Stimulated activated CD8-positive, alpha-beta memory T cell treated with anti-CD3 and anti-CD28 coated beads, Interleukin-12 subunit alpha, Interleukin-12 subunit beta, amount 100 ng/mL, for 4 hours (primary cell): ENCODE data around the gene PPP1R14C.
"Not testable (repeated sequence)": the region's sequence is repeated elsewhere in the genome, so short reads cannot be mapped to it uniquely, and the experiment has no call there.

Experiments
- DNase-seq: peaks from one replicate; pipeline ENCODE4 v3.0.0-alpha.2; 2020; ENCODE audit warnings: low read depth

The PPP1R14C gene

GRCh38 chr6:150220634-150221551 lies 78.0 kb downstream of the PPP1R14C start:
- no peak for DNase-seq

DNA sequence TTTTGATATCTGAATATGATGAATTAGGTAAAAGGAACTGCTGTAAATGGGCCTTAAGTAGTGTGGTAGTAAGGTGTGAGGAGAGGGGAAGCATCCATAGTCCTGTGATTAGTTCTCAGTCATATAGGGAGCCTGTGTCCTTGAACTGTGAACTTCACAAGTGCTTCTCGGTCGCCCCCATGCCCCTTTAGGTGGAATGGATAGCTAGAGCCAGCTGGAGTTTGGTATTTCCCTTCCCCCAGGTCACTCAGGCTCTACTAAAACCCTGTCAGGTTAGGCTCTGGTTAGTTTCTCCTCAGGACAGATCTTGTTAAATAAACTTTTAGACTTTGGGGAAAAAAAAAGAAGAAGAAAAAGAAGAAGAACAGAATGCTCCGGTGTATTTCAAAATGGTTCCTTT lies 82.0 kb downstream of the PPP1R14C start:
- DNase-seq = no peak

GRCh38 chr6:150227281-150227680 lies 84.4 kb downstream of the PPP1R14C start:
- DNase-seq = no peak

DNA sequence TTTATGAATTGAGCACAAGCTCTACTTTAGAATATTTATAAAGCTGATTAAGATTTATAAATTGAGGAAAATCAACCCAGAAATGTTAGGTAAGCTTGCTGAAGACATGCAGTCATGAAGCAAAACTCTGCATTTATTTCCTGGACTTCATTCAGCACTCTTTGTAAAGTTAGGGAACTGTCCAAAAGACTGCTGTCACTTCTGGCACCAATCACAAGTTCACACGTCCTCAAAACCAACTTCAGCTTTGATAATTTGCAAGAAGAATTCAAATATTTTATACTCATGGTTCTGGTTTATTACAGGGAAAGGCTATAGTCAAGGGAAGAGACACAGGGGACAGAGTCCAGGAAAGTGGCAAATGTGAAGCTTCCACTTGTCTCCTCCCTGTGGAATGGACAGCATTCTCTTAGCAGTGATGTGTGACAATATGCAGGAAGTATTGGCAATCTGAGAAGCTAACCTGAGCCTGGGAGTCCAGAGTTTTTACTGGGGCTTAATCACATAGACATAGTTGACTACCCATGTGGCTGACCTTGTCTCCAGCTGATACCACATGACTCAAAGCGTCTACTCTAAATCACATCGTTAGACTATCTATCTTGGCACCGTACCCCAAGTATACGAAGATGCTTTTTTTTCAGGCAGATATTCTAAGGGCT lies 85.4 kb downstream of the PPP1R14C start:
- DNase-seq = no peak

GRCh38 chr6:150229436-150230163 lies 86.8 kb downstream of the PPP1R14C start:
- no peak for DNase-seq

- no peak for DNase-seq
Observed at GRCh38 chr6:150230164-150230561, 87.3 kb downstream of the PPP1R14C start.

DNA sequence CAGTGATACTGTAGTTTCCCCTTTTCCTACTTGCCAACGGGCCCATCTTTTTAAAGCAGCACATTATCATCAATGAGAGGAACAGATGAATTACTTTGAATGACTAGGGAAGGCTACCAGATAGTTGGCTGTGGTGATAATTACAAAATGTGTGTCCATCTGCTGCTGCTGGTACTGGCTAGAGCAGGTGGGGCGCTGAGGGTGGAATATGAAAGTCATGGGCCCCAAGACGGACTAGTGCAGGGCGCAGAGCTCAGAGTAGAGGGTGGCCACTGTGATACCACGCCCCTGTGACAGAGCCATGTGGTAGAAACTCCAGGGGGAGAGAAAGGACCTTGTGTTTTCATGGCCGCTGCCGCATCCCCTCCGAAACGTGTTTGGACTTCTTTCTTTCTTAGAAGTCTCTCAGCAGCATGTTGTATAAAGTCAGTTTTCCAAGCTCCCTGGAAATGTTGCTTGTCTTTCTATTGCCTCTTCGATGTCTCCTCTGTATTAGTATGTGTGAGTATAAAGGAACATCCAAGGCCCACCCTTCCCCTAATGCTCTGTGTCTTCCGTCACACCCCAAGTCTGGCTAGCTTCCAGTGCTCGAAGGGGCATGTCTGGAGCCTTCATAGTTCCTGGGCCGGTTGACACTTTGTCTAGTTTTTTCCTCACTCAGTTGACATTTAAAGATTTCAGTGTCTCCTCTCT lies 88.1 kb downstream of the PPP1R14C start:
- no peak for DNase-seq

- DNase-seq = no peak
Observed at GRCh38 chr6:150231525-150231850, 88.6 kb downstream of the PPP1R14C start.

GRCh38 chr6:150233843-150234269 lies 91.0 kb downstream of the PPP1R14C start:
- DNase-seq = no peak

DNA sequence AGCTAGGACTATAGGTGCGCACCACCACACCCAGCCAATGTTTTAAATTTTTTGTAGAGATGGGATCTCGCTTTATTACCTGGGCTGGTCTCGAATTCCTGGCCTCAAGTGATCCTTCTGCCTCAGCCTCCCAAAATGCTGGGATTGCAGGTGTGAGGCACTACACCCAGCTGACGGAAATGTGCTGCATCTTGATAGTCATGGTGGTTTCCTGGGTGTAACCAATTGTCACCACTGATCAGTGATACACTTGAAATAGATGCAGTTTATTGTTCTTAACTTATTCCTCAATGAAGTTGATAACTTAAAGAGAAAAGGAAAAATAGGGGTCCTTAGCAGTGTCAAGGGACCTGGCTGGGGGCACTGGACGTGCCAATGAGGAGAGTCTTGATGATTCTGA lies 92.4 kb downstream of the PPP1R14C start:
- DNase-seq = no peak

- DNase-seq = no peak
Observed at GRCh38 chr6:150236114-150236513, 93.3 kb downstream of the PPP1R14C start.

- DNase-seq = no peak
Observed at GRCh38 chr6:150236544-150236943, 93.7 kb downstream of the PPP1R14C start.

GRCh38 chr6:150237626-150238025 lies 94.8 kb downstream of the PPP1R14C start:
- DNase-seq = no peak

DNA sequence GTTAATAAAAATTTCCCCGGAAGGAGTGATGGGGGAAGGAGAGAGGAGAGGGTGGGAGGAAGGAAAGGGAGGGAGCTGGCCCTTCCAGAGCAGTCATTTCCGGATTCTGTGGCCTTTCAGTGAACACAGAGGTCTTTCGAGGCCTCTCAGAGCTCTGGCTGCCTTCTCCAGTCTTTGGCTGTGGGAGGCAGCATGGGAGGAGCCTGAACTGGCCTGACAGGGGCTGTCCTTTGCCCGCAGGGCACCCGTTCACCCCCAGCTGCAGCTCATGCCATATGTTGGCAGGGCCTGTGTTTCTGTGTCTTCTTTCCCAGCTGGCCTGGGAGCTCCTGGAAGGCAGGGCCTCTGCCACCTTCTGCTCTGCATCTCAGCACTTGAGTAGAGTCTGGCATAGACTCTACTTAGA lies 95.5 kb downstream of the PPP1R14C start:
- no peak for DNase-seq

DNA sequence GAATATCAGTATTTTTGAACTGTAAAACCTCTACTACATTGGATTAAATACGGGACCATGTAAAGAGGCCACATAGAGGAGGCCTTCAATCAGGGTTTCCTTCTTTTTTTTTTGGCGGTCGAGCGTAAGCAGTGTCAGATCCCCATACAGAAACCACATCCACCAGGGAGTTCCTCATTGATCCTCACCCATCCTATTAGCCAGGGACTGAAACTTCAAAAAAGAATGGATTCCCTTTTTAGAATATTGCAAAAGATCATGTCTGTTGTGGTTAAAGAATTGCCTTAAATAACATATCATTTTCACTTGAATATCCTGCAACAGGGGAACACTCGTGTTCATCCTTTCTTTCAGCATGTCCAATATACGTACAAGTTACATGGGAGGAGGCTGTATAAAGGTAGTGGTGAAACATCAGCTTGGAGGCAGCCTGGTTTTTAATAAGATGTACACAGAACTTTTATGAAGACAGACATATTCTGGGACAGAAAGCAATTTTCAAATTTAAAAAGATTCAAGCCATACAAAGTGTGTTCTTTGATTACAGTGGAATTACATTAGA lies 96.1 kb downstream of the PPP1R14C start:
- DNase-seq = no peak

- not testable (repeated sequence) for DNase-seq
Observed at GRCh38 chr6:150241756-150242155, 98.9 kb downstream of the PPP1R14C start.

- no peak for DNase-seq
Observed at GRCh38 chr6:150243620-150244314, 100.9 kb downstream of the PPP1R14C start.

- no peak for DNase-seq
Observed at GRCh38 chr6:150245148-150245935, 102.5 kb downstream of the PPP1R14C start.

DNA sequence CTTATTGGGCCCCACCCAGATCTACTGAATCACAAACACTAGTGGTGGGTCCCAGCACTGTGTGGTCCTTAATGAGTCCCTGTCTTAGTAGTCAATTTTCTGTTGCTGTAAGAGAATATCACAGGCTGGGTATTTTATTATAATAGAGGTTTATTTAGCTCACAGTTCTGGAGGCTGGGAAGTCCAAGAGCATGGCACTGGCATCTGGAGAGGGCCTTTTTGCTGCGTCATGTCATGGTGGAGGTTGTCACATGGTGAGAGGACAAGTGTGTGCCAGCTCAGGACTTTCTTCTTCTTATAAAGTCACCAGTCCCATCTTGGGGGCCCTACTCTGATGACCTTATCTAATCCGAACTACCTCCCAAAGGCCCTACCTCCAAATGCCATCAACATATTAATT lies 105.0 kb downstream of the PPP1R14C start:
- no peak for DNase-seq

DNA sequence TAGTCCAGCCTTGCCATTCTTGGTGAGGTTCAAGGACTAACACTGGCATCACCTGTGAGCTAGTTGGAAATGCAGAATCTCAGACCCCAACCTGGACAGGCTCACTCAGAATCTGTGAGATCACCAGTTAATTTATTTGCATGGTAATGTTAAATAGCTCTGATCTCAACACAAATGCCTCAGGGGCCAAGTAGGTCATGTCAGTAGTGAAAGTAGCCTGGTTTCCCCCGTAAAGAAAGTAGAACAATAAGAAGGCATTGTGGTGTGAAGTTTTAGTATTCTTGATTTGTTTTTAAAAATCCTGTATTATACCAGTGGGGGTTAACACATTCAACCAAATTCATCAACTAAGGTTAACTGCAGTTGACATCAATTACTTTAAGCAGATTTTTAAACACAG lies 105.5 kb downstream of the PPP1R14C start:
- no peak for DNase-seq
